ENCODE results near the gene PCCB.
"Not testable (repeated sequence)": the region's sequence is repeated elsewhere in the genome, so short reads cannot be mapped to it uniquely, and the experiment has no call there.

DNA sequence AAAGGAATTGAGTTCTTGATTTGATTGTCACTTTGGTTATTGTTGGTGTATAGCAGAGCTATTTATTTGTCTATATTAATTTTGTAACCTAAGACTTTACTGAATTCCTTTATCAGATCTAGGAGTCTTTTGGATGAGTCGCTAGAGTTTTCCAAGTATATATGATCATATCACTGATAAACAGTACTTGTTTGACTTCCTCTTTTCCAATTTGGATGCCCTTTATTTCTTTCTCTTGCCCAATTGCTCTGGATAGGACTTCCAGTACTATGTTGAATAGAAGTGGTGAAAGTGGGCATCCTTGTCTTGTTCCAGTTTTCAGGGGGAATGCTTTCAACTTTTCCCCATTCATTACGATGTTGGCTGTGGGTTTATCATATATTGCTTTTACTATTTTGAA is 21.5 kb downstream of the PCCB start:
- not testable (repeated sequence) for TF ChIP-seq POLR2A (IDR thresholded peaks at IDR 0.05)
- TF ChIP-seq, protein P1, sequence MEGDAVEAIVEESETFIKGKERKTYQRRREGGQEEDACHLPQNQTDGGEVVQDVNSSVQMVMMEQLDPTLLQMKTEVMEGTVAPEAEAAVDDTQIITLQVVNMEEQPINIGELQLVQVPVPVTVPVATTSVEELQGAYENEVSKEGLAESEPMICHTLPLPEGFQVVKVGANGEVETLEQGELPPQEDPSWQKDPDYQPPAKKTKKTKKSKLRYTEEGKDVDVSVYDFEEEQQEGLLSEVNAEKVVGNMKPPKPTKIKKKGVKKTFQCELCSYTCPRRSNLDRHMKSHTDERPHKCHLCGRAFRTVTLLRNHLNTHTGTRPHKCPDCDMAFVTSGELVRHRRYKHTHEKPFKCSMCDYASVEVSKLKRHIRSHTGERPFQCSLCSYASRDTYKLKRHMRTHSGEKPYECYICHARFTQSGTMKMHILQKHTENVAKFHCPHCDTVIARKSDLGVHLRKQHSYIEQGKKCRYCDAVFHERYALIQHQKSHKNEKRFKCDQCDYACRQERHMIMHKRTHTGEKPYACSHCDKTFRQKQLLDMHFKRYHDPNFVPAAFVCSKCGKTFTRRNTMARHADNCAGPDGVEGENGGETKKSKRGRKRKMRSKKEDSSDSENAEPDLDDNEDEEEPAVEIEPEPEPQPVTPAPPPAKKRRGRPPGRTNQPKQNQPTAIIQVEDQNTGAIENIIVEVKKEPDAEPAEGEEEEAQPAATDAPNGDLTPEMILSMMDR (IDR thresholded peaks at IDR 0.05): not testable (repeated sequence)

Measured in body of pancreas (tissue), 4 donors.